ENCODE data around the gene PSORS1C1.

The PSORS1C1 gene

DNA sequence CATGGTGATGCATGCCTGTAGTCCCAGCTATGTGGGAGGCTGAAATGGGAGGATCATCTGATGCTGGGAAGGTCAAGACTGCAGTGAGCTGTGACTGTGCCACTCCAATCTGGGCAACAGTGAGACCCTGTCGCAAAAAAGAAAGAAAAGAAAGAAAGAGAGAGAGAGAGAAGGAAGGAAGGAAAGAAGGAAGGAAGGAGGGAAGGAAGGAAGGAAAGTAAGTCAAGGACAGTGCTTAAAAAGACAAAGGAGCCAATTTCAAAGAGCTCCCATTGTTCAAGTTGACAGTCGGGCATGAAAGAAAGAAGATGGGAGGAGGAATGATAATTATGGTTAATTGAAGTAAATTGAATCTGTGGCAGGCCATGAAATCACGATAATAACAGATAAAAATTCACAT, 18.4 kb upstream of the PSORS1C1 start:
- DNase-seq (ENCODE audit: low read depth in 2 of 2): no peak

DNA sequence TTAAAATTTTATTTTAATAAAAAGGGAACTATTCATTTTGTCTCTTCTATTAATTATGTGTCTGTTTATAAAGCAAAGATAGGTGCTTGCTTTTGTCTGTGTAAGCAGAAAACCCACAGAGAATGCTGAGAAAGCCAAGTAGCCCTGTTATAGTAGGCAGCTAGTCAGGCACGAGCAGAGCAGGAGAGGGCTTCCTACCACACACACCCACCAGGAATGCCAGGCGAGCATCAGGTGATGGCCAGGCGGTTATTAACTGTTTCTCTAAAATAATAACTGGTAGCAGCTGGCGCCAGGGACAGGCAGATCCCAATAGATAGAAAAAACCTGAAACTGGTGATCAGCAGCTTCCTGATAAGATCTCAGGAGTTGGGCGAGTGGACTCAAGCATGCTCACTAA, 17.9 kb upstream of the PSORS1C1 start:
- no peak for DNase-seq (ENCODE audit: low read depth in 2 of 2)

DNA sequence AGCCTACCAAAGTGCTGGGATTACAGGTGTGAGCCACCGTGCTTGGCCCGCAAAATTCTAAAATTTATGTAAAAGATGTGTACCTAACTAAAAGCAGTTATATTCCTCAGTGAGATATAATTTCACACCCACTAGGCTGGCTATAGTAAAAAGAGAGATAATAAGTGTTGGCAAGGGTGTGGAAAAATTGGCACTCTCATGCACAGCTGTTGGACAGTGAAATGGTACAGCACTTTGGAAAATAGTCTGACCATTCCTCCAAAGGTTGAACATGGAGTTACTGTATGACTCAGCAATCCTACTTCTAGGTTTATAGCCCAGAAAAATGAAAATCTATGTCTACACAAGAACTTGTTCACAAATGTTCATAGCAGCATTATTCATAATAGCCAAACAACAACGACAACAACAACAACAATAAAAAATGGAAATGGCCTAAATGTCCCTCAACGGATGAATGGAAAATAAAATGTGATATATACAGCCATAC, 16.1 kb upstream of the PSORS1C1 start:
- DNase-seq (ENCODE audit: low read depth in 2 of 2): no peak

DNA sequence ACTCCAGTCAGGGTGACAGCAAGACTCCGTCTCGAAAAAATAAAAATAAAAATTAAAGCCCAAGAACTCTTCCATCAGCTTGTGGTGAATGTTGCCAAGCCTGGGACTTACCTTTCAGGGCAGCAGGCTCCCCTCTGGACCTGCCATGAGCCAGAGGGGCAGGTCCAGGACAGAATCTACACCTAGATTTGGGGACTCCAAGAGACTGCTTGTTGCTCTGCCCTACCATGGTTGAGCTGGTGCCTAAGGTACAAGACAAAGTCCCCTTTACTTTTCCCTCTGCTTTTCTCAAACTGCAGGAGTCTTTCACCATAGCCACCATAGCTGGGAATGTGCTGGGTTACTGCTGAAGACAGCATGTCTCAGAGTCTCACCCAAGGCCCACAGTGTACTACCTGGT, 11.5 kb upstream of the PSORS1C1 start:
- DNase-seq (ENCODE audit: low read depth in 2 of 2): no peak

DNA sequence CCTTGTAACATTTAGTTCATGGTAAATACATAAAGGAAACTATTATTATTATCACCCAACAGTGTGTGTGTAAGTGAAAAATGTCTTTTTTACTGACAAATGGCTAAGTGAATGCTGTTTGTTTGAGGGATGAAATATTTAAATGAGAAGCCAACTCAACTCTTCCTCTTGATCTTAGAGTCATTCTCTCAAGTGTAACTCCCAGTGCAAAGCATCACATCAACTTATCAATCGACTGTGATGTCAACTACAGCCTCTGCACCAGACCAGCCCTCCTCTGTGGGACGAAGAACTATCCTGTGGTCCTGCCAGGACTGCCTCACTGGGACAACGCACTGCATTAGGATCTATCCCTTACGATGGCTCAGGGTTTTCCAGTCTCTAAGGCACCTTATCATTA, 7.5 kb upstream of the PSORS1C1 start:
- DNase-seq (ENCODE audit: low read depth in 2 of 2): no peak

DNA sequence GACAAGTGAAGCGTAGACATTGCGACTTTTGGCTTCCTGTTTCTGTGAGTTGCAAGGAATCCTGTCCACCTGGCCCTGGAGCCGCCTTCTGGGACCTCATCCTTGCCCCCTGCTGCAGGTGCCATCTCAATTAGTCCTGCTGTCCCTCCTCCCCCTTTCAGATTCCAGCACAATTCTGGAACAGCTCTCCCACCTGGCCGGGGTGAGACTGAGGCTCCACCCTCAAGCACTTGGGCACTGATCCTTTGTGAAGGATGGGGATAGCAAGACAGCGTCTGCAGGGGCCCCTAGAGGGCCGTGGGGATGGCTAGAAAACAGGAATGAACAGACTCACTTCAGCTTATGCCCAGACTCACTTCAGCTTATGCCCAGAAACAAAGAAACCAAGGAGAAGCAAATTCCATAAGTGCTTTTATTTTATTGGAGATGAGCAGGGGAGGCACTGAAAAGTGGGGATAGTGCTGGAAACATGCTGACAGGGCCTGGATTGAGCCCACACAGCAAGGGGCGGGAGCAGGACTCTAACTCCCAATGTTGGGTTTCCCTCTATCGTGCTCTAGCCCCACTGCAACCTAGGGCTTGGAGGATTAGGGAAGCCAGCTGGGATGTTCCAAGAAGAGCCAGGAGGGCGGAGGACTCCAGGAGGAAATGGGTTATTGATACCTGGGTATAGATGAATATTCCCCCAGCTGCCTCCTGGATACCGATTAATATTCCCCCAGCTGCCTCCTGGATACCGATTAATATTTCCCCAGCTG, 3.6 kb upstream of the PSORS1C1 start:
- no peak for DNase-seq (ENCODE audit: low read depth in 2 of 2)

DNA sequence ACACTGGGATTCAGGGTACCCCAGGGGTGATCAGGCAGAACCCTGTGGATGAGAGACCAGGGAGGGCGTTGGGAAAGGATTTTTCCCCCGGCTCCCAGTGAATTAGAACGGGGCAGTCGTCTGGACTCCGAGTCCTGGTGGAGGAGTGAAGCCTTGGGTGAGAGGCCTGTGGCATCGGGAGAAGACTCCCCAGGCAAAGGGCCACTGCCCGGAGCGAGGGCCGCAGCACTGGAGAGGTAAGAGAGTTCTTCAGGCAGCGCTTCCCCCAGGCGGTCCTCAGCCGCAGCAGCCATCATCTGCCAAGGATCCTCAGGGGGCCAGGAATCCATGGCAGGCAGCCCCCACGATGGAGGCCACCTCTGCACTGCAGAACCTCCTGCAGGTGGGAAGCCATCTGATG, 2.9 kb upstream of the PSORS1C1 start:
- DNase-seq (ENCODE audit: low read depth in 2 of 2): no peak

DNA sequence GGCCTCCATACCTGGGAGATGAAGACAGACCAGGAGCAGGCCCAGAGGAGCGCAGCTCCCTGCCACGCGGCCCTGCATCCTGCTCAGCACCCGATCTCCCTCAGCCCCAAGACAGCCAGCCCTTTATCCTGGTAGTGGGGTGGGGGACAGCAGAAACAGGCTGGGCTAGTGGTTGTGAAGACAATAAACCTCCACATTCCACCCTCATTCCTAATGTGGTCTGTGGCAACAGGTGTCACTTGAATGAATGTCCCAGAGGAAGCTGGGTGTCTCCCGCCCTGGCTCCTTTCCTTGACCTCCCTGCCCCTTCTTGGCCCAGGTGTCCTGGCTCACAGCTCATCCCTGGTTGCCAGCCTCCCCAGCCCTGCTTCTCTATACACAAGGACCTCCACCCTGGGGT, 2.1 kb upstream of the PSORS1C1 start, which contains the start of gene C6orf15:
Gene C6orf15 (minus strand): TSS at position 98 of the 400 bp plus-strand sequence. CDS start 20 bp downstream, at position 78.
- no peak for DNase-seq (ENCODE audit: low read depth in 2 of 2)

DNA sequence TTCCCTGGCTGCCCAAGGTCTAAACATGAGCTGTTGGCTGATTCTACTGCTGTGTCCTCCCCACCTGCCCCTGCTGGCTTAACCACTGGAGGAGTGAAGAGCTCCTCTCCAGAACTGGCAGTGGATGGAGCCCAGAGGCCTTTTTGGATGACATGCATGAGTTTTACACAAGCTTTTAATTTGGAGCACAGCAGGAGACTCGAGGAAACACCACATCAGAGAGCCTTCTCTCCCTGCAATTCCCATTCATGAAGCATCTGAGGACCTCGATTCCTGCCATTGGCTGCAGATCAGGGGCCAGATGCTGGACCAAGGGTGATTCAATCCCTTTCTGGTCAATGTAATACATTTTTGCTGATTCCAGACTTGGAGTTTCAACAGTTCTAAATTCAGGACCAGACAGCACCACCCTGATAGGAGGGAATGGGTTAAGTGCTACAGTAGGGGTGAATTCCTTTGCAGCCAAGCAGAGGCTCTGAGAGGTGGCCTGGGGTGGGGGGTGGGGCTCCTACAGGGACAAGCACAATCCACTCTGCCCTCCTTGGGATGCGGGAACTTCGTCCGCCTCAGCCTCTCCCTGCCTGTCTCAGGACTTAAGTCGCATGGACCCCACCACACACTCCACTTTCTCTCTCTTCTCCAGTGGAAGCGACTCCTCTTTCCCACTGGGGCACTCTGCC, 599 bp upstream of the PSORS1C1 start:
- DNase-seq (ENCODE audit: low read depth in 2 of 2): no peak

DNA sequence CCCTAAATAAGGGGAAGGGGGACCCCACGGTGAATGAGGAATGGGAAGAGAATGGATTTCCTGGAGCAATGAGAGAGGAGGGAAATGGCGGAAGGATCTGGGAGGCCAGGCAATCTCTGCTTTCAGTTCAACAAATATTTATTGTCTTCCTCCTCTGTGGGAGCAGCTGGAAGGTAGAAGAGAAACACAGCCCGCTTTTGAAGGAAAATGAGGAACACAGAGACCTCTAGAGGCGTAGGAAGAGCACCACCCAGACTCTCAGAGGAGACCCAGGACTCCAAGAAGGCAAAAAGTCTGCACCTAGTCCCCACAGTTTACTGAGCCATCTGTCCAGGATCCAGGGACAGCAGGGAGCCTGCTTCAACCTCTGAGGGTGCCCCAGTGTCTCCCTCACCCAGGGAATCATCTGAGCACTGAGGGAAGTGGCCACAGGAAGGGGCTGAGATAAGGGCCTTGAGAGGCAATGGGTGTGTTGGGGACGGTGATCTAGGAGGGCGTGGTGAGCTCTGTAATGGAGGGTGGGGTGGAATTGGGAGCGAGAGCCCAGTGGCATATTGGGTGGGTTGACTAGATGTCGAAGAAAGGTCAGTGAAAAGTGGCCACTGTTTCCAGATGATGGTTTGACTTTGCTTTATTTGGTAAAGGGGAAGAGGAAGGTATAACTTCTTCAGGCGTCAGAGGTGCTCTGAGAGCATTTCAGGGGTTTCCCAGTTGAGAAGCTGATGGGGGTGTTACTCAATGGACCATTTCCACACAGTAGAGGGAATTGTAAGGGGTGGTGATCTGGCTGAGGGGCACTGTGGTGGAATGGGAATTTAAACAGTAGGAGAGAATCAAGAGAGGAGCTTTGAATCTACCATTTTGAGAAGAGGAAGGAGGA, 610 bp downstream of the PSORS1C1 start:
- no peak for DNase-seq (ENCODE audit: low read depth in 2 of 2)

DNA sequence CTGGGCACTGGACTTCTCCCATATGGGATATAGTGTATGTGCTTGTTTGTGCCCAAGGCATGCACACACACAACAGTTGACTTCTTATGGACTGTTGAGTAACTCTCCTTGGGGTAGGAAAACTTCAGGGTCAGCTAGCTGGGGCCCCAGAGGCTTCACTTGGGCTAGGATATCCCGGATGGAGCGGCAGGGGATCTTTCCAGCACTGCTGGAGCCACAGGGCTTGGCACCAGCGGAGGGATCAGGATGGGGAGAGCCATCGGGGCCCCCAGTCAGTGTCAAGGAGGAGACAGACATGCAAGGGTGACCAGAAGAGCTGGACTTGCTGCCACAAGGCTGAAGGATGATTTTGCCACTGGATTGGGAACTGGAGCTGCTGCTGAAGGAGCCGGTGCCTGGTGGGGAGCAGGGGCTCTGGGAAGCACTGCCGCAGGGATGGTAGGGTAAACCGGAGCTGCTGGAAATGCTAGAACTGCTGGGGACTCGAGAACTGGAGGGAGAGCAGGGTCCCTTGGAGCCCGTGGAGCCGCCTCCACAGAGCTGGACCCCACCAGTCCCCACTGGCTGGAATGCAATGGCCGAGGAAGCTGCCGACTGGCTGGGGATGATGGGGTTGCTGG, 1.5 kb downstream of the PSORS1C1 start:
- DNase-seq (ENCODE audit: low read depth in 2 of 2): no peak

DNA sequence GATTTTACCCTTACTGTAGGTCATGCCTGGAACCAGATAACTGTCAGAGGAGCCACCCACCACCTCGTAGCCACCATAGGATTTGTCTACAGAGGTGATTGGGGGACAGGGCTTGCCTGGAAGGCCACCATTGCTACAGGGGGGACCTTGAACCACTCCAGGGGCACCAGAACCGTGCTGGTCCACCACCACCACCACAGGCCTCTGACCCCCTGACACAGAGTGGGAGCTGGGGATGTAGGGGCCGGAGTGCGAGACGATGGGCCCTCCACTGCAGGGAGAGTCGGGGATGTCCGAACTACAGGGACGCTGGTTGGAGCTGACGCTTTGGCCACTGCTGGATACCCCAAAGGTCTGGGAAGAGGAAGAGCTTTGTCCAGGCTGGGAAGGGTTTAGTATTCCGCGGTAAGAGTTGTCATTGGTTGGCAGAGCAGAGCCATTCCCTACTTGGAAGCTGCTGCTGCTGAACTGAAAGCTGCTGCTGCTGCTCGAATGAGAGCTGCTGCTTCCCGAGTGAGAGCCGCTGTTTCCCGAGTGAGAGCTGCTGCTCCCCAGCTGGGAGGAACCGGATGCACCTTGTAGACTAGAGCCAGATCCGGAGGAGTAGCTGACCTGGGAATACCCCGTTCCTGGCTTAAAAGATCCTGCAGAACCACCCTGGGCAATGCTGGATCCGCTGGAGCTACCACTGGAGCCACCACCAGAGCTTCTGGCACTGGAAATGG, 2.2 kb downstream of the PSORS1C1 start:
- DNase-seq (ENCODE audit: low read depth in 2 of 2): no peak

DNA sequence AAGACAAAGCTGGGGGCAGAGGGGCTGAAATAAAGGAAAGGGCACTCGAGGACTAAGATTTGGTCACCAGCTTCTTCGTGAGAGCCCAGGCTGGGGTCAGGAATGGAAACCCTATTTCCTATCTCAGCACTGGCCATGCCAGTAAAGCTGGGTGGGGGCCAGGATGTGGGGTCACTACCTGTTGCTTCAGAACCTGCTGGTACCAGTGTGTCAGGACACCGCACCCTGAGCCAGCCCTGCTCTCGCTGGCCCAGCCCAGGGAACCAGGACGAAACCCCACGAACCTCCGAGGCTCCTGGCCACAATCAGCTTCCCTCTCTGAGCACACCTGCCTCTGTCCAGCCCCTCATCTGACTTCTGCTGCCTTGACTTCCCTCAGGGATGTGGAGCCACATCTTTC, 3.6 kb downstream of the PSORS1C1 start:
- no peak for DNase-seq (ENCODE audit: low read depth in 2 of 2)

DNA sequence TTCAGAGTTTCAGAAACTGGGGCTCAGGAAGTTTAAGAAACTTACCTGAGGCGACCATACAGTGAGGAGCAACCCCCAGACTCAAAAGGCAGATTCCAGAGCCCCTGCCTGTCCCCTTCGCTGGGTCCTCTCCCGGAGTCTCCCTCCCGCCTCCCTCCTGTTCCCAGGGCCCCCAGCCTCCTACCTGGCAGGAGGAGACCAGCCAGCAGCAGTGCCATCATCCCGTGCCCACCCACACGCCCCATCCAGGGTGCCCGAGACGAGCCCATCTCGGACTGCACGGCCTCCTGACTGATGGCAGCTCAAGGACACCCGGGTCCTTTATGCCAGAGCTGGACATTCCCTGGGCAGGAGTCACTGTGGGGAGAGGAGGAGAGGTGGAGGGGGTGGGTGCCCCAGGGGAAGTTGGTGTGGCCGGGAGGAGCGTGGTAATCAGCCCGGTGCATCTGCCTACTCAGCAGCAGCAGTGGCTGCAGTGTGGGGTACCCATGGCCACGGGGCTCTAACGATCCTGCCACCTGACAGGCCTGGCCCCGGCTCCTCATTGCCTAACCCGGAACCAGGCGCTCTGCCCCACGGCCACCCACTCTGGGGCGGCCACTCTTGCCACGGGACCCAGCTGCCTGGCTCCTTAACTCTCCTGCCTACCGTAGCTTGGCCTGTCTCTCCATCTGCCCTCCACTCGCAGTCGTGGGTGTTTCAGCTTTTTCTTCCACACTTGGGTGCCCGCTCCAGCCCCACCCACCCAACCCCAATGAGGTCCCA, 5.7 kb downstream of the PSORS1C1 start, which contains the start of gene CDSN:
Gene CDSN (minus strand): TSS at position 296 of the 765 bp plus-strand sequence. CDS start 27 bp downstream, at position 269.
- DNase-seq (ENCODE audit: low read depth in 2 of 2): no peak

DNA sequence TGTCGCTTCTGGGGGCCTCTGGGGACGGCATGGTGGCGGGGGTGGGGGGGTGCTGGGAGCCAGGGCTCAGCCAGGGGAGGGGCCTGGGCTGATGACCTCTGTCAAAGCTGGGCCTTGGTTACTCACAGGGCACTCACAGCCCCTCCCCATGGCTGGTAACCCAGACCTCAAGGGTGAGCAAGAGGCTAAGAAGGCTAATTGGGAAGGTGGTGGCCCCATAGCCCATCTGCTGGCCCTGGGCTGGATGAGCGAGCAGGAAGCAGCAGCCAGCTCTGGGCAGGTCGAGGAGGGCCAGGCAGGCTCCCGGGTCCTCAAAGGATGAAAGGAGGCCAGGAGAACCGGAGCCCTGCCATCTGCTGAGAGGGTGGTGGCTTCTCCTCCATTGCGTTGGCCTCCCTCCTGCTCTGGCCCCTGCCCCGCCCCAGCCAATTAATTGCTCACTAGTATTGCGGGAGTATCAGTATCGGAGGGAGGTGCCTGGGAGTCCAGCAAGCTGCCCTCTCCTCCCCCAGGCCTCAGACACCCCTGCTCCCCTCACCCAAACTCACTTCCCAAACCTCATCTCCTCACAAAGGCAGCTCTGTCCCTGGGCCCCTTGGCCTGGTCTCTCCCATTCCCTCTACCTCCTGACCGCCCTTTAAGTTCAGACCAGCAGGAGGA, 6.7 kb downstream of the PSORS1C1 start:
- DNase-seq (ENCODE audit: low read depth in 2 of 2): no peak

DNA sequence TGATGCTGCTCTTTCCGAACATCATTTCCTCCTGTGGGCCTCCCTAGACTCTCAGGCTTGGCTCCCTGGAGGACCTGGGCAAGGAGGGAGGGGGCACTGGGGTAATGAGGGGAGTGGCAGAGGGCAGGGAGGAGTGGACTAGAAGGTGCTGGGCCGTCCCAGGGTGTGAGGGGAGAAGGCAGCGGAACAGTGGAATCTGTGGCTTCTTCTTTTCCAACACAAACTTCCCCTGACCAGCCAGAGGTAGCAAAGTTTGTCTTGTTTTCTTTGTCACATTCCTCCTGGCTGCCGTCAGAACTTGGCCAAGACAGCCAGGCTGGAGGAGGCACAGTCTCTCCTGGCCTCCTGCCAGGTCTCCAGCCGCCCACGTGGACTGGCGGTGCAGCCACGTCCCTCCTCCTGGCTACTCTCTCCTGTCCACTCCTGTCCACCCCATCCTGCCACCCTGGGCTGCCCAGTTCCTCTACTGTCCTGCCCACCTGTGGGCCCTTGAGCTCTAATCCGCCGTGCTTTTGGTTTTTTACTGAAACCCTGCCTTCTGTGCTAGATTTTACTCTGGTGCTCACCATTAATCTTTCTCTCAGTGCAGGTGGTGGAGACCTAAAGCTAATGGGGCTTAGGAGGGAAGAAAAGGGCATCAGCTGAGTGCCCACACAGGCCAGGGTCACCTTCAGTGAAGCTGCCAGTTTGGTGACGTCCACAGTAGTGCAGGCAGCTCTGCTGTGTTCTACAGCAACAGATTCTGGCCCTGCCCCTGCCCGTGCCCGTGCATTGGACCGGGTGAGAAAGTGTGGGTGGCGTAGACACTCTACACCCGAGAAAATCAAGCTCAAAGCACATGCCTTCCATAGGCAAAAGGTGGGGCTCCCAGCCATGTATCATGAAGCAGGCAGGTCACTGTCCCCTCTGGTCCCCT, 8.4 kb downstream of the PSORS1C1 start:
- no peak for DNase-seq (ENCODE audit: low read depth in 2 of 2)

DNA sequence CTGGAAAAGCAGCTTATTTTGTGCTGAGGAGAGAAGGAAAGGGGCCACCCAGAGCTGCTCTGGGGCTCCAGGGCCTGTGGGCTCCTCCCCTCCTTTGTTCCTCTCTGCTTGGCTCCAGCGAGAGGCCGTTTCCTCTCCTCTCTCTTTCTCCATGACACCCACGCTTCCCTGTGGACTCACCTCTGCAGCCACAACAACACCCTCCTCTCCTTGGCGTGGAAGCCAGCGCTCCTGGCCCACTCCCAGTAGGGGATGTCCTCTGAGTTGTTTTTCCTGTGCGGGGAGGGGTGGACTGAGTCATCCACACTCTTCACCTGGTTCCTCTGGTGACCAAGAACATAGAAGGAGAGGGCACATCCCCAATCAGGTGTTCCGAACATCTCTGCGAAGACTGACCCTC, 10.6 kb downstream of the PSORS1C1 start:
- DNase-seq (ENCODE audit: low read depth in 2 of 2): no peak

DNA sequence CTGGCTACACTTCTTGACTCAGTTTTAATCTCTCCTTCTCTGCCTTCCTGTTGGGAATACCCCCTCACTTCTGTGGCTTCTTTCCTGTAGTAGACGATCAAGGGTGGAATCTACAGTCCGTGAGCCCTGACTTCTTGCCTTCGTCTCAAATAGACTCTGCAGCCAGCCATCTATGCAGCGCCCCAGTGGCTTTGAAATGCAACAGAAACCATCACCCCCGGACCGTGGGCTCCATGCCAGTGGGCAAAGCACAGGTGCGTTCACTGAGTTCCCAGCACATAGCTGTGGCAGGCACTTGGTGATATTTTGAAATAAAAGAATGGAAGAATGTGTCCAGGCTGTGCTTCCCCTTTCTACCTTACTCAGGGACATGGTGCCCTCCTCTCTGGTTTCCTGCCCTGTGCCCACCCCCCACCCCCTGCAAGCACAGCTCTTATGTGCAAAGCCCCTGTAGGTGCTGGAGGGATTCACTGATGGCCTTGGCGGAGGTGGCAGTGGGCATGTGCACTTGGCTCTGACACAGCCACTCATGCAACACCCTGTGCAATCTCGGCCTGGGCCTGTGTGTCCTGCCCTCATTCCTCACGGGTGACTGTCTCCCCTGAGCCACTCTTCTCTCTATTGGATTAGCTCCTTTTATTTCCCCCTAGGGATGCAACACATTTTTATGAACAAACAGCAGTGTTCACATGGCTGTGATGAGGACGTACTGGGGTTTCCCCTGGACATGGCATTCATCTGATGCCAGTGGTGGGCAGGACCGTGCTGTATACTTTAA, 11.2 kb downstream of the PSORS1C1 start:
- no peak for DNase-seq (ENCODE audit: low read depth in 2 of 2)
